GM12878 (cell line): ENCODE results near the gene MGA. TPM values are rescaled to one million over a fixed set of nuclear protein-coding genes. Genes with fewer than 3 reads are reported as not detected.

Experiments
- ATAC-seq: fragments of 200-7000 bp; cut with Tn5 transposase; 3 replicates; pipeline ENCODE4 v1.9.1; 2020; ENCODE audit warnings: mild to moderate bottlenecking, moderate library complexity
- BruUV-seq: library from RNA; stranded (reverse); fragments of 400-500 nt; replicated peaks from 2 replicates; lab custom pipeline; 2021; lab: Mats Ljungman, UMichigan
- CTCF ChIA-PET: fragments of 300-600 bp; sonication (Branson Sonifier 250); formaldehyde crosslinking; extraction: SDS; loops from one replicate; lab custom pipeline; 2021; ENCODE audit warnings: inconsistent platforms; lab: Yijun Ruan, JAX
- POLR2A ChIA-PET: fragments of 350-600 bp; formaldehyde crosslinking; extraction: SDS; loops from one replicate; lab custom pipeline; 2021; ENCODE audit warnings: inconsistent platforms; lab: Charles Lee
- RAD21 ChIA-PET: fragments of 300-600 bp; sonication (Branson Sonifier 250); formaldehyde crosslinking; loops from one replicate; lab custom pipeline; 2023; ENCODE audit warnings: antibody characterized with exemption; ENCODE audit not compliant: unreplicated experiment; lab: Charles Lee
- SMC1A ChIA-PET: fragments of 300-600 bp; sonication (Branson Sonifier 250); formaldehyde crosslinking; loops from one replicate; lab custom pipeline; 2023; ENCODE audit not compliant: unreplicated experiment, uncharacterized antibody; lab: Charles Lee
- DNase-seq: peaks from one replicate; pipeline ENCODE4 v3.0.0-alpha.2; 2011; ENCODE audit warnings: low read depth, low spot score
- FAIRE-seq: peaks from 3 replicates; lab custom pipeline; 2011; peaks lifted over from hg19 to GRCh38; lab: Jason Lieb, UNC
- H2AFZ ChIP-seq: 2 replicates; pipeline ENCODE4 v1.6.0; 2011; ENCODE audit warnings: low read depth, low read length, control low read depth; ENCODE audit not compliant: control insufficient read depth
- H3K27ac ChIP-seq: 2 replicates; pipeline ENCODE4 v1.5.1; 2011; ENCODE audit warnings: control low read depth; ENCODE audit not compliant: control insufficient read depth, insufficient read depth
- H3K27me3 ChIP-seq, 2 experiments: replicated peaks in 1 of 2; 2 replicates each; pipeline versions ENCODE4 v1.6.0 to v1.6.1; 2011; ENCODE audit warnings: low read length in 1 of 2; ENCODE audit not compliant: control insufficient read depth in 2 of 2, insufficient read depth in 2 of 2
- H3K36me3 ChIP-seq, 2 experiments: 2 replicates each; pipeline ENCODE4 v1.5.1; 2011; ENCODE audit warnings: low read length in 1 of 2; ENCODE audit not compliant: control insufficient read depth in 2 of 2, insufficient read depth in 2 of 2
- H3K4me1 ChIP-seq: 2 replicates; pipeline ENCODE4 v1.6.1; 2011; ENCODE audit warnings: mild to moderate bottlenecking, low read length, moderate library complexity, mixed read lengths; ENCODE audit not compliant: control insufficient read depth, insufficient read depth
- H3K4me2 ChIP-seq: 2 replicates; pipeline ENCODE4 v1.6.0; 2011; ENCODE audit warnings: control low read depth; ENCODE audit not compliant: control insufficient read depth, insufficient read depth
- H3K4me3 ChIP-seq: fragments of 200-600 bp; sonication (generic); 2 replicates; pipeline ENCODE4 v1.5.1; 2016
- H3K79me2 ChIP-seq: 2 replicates; pipeline ENCODE4 v1.6.0; 2011; ENCODE audit warnings: low read length; ENCODE audit not compliant: control insufficient read depth, insufficient read depth
- H3K9ac ChIP-seq: 2 replicates; pipeline ENCODE4 v1.8.0; 2011; ENCODE audit warnings: low read length, control low read depth, mixed read lengths; ENCODE audit not compliant: control insufficient read depth, insufficient read depth
- H3K9me3 ChIP-seq: replicated peaks from 3 replicates; pipeline ENCODE4 v1.5.1; 2011; ENCODE audit warnings: mild to moderate bottlenecking, low read length; ENCODE audit not compliant: control insufficient read depth, insufficient read depth
- H4K20me1 ChIP-seq: 2 replicates; pipeline ENCODE4 v1.6.0; 2011; ENCODE audit not compliant: control insufficient read depth, insufficient read depth
- ATF7 ChIP-seq: fragments of 450-650 bp; IDR thresholded peaks from 2 replicates; pipeline ENCODE4 v1.6.1; 2016; ENCODE audit warnings: low read depth, mild to moderate bottlenecking
- SREBF1 ChIP-seq: IDR thresholded peaks from 2 replicates; pipeline ENCODE4 v1.6.1; 2012; ENCODE audit warnings: mild to moderate bottlenecking, low read length
- STAT3 ChIP-seq: IDR thresholded peaks from 2 replicates; pipeline ENCODE4 v1.6.1; 2011; ENCODE audit warnings: low read depth, low read length, improper control_type of control experiment
- ZNF384 ChIP-seq: IDR thresholded peaks from 2 replicates; pipeline ENCODE4 v1.6.1; 2012; ENCODE audit warnings: low read depth, mild to moderate bottlenecking, low read length, improper control_type of control experiment, borderline replicate concordance
- in situ Hi-C: fragments of 300-500 bp; cut with MboI; formaldehyde crosslinking; loops from 9 replicates; pipeline ENCODE4 v1.14.3; 2018; ENCODE audit warnings: mixed read lengths
- intact Hi-C: fragments of 100-400 bp; cut with micrococcal nuclease; formaldehyde crosslinking; loops from one replicate; pipeline ENCODE4 v1.14.2; 2022; ENCODE audit not compliant: unreplicated experiment
- polyA plus RNA-seq, 11 experiments: library from polyadenylated mRNA; depleted of rRNA in 4 of 11; unstranded in 6 of 11; stranded (reverse) in 5 of 11; fragments of >200 nt; fragmentation: Nextera tagmentation in 4 of 11; fragmentation: Illumina TruSeq in 1 of 11; extraction: Ambion mirVana in 4 of 11; extraction: Trizol in 1 of 11; gene quantifications; 1 replicate in 1 of 11; 2 replicates in 10 of 11; pipeline versions ENCODE4 v1.2.1 to v1.2.3, GENCODE V29; 2011 to 2016; ENCODE audit warnings: inconsistent platforms in 2 of 11, missing spikeins in 2 of 11, low read depth in 1 of 11
- total RNA-seq, 4 experiments: library from RNA; depleted of rRNA in 3 of 4; stranded (reverse); fragments of >200 nt in 3 of 4; fragmentation: Illumina TruSeq in 1 of 4; extraction: Trizol in 1 of 4; gene quantifications; 2 replicates each; pipeline versions ENCODE4 v1.2.1 to v1.2.3, GENCODE V29; 2013 to 2021
- TF ChIP-seq, protein P1 (sequence below): fragments of 450-650 bp; IDR thresholded peaks from 2 replicates; pipeline ENCODE4 v1.6.1; 2017; ENCODE audit warnings: mild to moderate bottlenecking, moderate library complexity
- TF ChIP-seq, protein P2 (sequence below): fragments of 450-650 bp; IDR thresholded peaks from 2 replicates; pipeline ENCODE4 v1.6.1; 2017; ENCODE audit warnings: antibody characterized with exemption, mild to moderate bottlenecking, moderate library complexity
- TF ChIP-seq, protein P3 (sequence below): IDR thresholded peaks from 2 replicates; pipeline ENCODE4 v1.6.1; 2012; ENCODE audit warnings: improper control_type of control experiment, low read depth, low read length; ENCODE audit not compliant: insufficient replicate concordance
- TF ChIP-seq, protein P4 (sequence below): fragments of 450-650 bp; IDR thresholded peaks from 2 replicates; pipeline ENCODE4 v1.6.1; 2016; ENCODE audit warnings: mild to moderate bottlenecking

MGA gene
- total and polyA plus RNA-seq, 10 of the 15 experiments (the other 5 are each of a cell fraction or from before 2014, with no cell fraction given), result 2.6 to 29.6 (median 17.0) TPM

DNA sequence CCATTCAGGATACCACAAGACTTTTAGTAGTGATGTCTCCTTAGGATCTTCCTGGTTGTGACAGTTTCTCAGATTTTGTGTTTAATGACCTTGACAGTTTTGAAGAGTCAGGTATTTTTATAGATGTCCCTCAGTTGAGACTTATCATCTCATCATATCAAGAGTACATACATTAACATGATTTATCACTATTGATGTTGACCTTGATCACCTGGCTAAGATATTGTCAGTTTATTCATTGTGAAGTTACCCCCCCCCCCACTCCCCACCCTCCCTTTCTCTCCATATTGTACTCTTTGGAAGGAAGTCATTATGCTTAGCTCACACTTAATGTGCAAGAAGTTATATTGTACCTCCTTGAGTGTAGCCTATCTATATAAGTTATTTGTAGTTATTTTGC is 42.9 kb downstream of the MGA start:
- H3K27me3 ChIP-seq, result no peaks in the 10 kb centered on the region
- no peaks in the 10 kb centered on the region for H4K20me1 ChIP-seq
- H3K9me3 ChIP-seq, result no peaks in the 10 kb centered on the region
- RAD21 ChIA-PET, result no interaction called here
- DNase-seq, result no peak
- no peak overlapping the region for H3K27ac ChIP-seq
- in situ Hi-C loops (no loop called here), intact Hi-C loops (no loop called here)
- FAIRE-seq, result no peak
- no peak overlapping the region for H3K9ac ChIP-seq
- peaks cover 1 to 3% of the 10 kb centered on the region in 2 experiments for H3K36me3 ChIP-seq
- H3K4me3 ChIP-seq, result no peak overlapping the region
- H3K4me2 ChIP-seq, result no peak overlapping the region
- SMC1A ChIA-PET, result interaction anchor here (1.3 kb wide), 1 partner anchor 8 kb away, joined by 4 read pairs; no protein-coding TSS in a partner anchor
- H3K4me1 ChIP-seq, result no peaks in the 10 kb centered on the region
- CTCF ChIA-PET, result interaction anchor here (1.1 kb wide), 1 partner anchor 240 kb away, joined by 3 read pairs; no protein-coding TSS in a partner anchor
- no TSS peak for BruUV-seq
- H3K79me2 ChIP-seq, result peaks cover 3% of the 10 kb centered on the region
- POLR2A ChIA-PET, result interaction anchor here (0.6 kb wide), 1 partner anchor 1302 kb away, joined by 4 read pairs; no protein-coding TSS in a partner anchor
- H2AFZ ChIP-seq, result no peak overlapping the region
- ATAC-seq, result no peak
- TF ChIP-seq, protein P1, sequence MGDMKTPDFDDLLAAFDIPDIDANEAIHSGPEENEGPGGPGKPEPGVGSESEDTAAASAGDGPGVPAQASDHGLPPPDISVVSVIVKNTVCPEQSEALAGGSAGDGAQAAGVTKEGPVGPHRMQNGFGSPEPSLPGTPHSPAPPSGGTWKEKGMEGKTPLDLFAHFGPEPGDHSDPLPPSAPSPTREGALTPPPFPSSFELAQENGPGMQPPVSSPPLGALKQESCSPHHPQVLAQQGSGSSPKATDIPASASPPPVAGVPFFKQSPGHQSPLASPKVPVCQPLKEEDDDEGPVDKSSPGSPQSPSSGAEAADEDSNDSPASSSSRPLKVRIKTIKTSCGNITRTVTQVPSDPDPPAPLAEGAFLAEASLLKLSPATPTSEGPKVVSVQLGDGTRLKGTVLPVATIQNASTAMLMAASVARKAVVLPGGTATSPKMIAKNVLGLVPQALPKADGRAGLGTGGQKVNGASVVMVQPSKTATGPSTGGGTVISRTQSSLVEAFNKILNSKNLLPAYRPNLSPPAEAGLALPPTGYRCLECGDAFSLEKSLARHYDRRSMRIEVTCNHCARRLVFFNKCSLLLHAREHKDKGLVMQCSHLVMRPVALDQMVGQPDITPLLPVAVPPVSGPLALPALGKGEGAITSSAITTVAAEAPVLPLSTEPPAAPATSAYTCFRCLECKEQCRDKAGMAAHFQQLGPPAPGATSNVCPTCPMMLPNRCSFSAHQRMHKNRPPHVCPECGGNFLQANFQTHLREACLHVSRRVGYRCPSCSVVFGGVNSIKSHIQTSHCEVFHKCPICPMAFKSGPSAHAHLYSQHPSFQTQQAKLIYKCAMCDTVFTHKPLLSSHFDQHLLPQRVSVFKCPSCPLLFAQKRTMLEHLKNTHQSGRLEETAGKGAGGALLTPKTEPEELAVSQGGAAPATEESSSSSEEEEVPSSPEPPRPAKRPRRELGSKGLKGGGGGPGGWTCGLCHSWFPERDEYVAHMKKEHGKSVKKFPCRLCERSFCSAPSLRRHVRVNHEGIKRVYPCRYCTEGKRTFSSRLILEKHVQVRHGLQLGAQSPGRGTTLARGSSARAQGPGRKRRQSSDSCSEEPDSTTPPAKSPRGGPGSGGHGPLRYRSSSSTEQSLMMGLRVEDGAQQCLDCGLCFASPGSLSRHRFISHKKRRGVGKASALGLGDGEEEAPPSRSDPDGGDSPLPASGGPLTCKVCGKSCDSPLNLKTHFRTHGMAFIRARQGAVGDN, result no peak
- TF ChIP-seq, protein P2, sequence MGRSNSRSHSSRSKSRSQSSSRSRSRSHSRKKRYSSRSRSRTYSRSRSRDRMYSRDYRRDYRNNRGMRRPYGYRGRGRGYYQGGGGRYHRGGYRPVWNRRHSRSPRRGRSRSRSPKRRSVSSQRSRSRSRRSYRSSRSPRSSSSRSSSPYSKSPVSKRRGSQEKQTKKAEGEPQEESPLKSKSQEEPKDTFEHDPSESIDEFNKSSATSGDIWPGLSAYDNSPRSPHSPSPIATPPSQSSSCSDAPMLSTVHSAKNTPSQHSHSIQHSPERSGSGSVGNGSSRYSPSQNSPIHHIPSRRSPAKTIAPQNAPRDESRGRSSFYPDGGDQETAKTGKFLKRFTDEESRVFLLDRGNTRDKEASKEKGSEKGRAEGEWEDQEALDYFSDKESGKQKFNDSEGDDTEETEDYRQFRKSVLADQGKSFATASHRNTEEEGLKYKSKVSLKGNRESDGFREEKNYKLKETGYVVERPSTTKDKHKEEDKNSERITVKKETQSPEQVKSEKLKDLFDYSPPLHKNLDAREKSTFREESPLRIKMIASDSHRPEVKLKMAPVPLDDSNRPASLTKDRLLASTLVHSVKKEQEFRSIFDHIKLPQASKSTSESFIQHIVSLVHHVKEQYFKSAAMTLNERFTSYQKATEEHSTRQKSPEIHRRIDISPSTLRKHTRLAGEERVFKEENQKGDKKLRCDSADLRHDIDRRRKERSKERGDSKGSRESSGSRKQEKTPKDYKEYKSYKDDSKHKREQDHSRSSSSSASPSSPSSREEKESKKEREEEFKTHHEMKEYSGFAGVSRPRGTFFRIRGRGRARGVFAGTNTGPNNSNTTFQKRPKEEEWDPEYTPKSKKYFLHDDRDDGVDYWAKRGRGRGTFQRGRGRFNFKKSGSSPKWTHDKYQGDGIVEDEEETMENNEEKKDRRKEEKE, result no peak
- TF ChIP-seq, protein P3, sequence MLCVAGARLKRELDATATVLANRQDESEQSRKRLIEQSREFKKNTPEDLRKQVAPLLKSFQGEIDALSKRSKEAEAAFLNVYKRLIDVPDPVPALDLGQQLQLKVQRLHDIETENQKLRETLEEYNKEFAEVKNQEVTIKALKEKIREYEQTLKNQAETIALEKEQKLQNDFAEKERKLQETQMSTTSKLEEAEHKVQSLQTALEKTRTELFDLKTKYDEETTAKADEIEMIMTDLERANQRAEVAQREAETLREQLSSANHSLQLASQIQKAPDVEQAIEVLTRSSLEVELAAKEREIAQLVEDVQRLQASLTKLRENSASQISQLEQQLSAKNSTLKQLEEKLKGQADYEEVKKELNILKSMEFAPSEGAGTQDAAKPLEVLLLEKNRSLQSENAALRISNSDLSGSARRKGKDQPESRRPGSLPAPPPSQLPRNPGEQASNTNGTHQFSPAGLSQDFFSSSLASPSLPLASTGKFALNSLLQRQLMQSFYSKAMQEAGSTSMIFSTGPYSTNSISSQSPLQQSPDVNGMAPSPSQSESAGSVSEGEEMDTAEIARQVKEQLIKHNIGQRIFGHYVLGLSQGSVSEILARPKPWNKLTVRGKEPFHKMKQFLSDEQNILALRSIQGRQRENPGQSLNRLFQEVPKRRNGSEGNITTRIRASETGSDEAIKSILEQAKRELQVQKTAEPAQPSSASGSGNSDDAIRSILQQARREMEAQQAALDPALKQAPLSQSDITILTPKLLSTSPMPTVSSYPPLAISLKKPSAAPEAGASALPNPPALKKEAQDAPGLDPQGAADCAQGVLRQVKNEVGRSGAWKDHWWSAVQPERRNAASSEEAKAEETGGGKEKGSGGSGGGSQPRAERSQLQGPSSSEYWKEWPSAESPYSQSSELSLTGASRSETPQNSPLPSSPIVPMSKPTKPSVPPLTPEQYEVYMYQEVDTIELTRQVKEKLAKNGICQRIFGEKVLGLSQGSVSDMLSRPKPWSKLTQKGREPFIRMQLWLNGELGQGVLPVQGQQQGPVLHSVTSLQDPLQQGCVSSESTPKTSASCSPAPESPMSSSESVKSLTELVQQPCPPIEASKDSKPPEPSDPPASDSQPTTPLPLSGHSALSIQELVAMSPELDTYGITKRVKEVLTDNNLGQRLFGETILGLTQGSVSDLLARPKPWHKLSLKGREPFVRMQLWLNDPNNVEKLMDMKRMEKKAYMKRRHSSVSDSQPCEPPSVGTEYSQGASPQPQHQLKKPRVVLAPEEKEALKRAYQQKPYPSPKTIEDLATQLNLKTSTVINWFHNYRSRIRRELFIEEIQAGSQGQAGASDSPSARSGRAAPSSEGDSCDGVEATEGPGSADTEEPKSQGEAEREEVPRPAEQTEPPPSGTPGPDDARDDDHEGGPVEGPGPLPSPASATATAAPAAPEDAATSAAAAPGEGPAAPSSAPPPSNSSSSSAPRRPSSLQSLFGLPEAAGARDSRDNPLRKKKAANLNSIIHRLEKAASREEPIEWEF, result no peak
- TF ChIP-seq ZNF384 (no peak), SREBF1 (no peak), ATF7 (no peak), STAT3 (no peak)
- TF ChIP-seq, protein P4, sequence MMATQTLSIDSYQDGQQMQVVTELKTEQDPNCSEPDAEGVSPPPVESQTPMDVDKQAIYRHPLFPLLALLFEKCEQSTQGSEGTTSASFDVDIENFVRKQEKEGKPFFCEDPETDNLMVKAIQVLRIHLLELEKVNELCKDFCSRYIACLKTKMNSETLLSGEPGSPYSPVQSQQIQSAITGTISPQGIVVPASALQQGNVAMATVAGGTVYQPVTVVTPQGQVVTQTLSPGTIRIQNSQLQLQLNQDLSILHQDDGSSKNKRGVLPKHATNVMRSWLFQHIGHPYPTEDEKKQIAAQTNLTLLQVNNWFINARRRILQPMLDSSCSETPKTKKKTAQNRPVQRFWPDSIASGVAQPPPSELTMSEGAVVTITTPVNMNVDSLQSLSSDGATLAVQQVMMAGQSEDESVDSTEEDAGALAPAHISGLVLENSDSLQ, result no peak
